ENCODE results near the gene PDE10A. TPM values are rescaled to one million over a fixed set of nuclear protein-coding genes. Genes with fewer than 3 reads are reported as not detected.
"Not testable (repeated sequence)": the region's sequence is repeated elsewhere in the genome, so short reads cannot be mapped to it uniquely, and the experiment has no call there.

Gene PDE10A
- total RNA-seq, 6 experiments from 2014 or later = 1.2 to 2.0 (median 1.6) TPM; not detected in 2

DNA sequence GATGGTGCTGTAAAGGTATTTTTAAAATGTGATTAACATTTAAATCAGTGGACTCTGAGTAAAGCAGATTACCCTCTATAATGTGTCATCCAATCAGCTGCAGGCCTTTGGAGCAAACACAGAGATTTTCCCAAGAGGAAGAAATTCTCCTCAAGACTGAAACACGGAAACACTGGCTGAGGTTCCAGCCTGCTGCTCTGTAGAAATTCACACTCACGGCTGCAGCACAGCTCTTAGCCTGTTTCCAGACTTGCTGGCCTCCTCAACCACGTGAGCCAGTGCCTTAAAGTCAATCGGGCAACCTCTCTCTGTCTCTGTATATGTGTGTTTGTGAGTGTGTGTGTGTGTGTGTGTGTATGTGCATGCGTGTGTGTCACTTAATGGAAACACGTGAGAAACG, 41.1 kb downstream of the PDE10A start:
- DNase-seq = no peak
- TF ChIP-seq, protein P1, sequence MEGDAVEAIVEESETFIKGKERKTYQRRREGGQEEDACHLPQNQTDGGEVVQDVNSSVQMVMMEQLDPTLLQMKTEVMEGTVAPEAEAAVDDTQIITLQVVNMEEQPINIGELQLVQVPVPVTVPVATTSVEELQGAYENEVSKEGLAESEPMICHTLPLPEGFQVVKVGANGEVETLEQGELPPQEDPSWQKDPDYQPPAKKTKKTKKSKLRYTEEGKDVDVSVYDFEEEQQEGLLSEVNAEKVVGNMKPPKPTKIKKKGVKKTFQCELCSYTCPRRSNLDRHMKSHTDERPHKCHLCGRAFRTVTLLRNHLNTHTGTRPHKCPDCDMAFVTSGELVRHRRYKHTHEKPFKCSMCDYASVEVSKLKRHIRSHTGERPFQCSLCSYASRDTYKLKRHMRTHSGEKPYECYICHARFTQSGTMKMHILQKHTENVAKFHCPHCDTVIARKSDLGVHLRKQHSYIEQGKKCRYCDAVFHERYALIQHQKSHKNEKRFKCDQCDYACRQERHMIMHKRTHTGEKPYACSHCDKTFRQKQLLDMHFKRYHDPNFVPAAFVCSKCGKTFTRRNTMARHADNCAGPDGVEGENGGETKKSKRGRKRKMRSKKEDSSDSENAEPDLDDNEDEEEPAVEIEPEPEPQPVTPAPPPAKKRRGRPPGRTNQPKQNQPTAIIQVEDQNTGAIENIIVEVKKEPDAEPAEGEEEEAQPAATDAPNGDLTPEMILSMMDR (IDR thresholded peaks at IDR 0.05) = no peak
- H3K4me1 Mint-ChIP-seq (ENCODE audit: low read depth) = no peaks in the 10 kb centered on the region
- peaks cover 11% of the 10 kb centered on the region for H3K36me3 Mint-ChIP-seq (ENCODE audit: low read depth)
- peaks cover 29% of the 10 kb centered on the region for H3K9me3 Mint-ChIP-seq
- H3K27me3 Mint-ChIP-seq (ENCODE audit: insufficient read depth) = no peaks in the 10 kb centered on the region; the same call in 1 of the 2 replicates
- H3K27ac Mint-ChIP-seq = no peak overlapping the region
- no peak overlapping the region for H3K4me3 Mint-ChIP-seq

- not testable (repeated sequence) for H3K4me3 Mint-ChIP-seq; H3K27me3 Mint-ChIP-seq (ENCODE audit: insufficient read depth); H3K4me1 Mint-ChIP-seq (ENCODE audit: low read depth); H3K27ac Mint-ChIP-seq; H3K36me3 Mint-ChIP-seq (ENCODE audit: low read depth); DNase-seq
- peaks cover 23% of the 10 kb centered on the region for H3K9me3 Mint-ChIP-seq
Observed at GRCh38 chr6:165618891-165619290, 44.1 kb downstream of the PDE10A start.

DNA sequence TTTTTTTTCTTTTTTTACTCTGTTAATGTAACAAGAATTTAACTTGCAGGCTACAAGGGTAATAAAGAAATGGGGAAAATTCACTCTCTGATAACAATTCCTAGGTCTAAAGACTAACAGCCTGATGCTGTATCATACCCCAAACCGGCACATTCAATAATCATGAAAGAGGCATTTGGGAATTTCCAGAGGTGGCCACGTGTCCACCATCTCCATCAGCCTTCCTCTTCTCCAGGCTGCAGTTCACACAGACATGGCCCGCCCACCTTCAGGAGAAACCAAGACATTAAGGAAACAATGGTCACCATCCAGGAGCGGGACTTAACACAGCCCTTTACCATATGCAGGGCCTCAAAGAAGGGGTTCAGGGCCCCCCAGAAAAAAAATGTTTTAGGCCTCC, 44.8 kb downstream of the PDE10A start:
- TF ChIP-seq, protein P1 (IDR thresholded peaks at IDR 0.05) = no peak
- DNase-seq = no peak

GRCh38 chr6:165617528-165617927, 45.5 kb downstream of the PDE10A start:
- H3K36me3 Mint-ChIP-seq (ENCODE audit: low read depth) = peaks cover 7% of the 10 kb centered on the region; the same call in 1 of the 2 replicates

More for the DNA sequence above, 44.8 kb downstream of the PDE10A start:
- peaks cover 7% of the 10 kb centered on the region; the same call in 1 of the 2 replicates for H3K36me3 Mint-ChIP-seq (ENCODE audit: low read depth)
- H3K4me1 Mint-ChIP-seq (ENCODE audit: low read depth) = no peaks in the 10 kb centered on the region
- no peak overlapping the region for H3K27ac Mint-ChIP-seq
- H3K9me3 Mint-ChIP-seq = peaks cover 21% of the 10 kb centered on the region
- no peaks in the 10 kb centered on the region for H3K27me3 Mint-ChIP-seq (ENCODE audit: insufficient read depth)
- no peak overlapping the region for H3K4me3 Mint-ChIP-seq

DNA sequence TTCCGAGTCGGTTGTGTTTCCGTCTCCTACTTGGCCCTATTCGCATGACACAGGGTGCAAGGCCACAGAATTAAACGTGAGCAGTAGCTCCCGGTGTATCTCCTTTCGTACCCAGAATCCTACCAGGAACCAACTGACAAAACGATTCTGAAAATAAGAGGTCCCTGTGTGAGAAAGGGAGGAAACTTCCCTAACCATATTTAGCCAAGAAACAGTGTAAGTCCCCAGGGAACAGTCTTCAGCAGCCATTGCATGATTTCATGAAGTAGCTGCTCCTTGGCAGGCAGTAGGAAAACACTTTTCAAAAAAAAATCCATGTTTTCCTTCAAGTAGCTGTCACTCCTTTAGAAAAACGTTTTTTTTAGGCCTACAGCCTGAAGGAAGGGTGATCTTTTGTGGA, 46.9 kb downstream of the PDE10A start:
- peaks cover 7% of the 10 kb centered on the region; the same call in 1 of the 2 replicates for H3K36me3 Mint-ChIP-seq (ENCODE audit: low read depth)
- DNase-seq = no peak
- no peaks in the 10 kb centered on the region for H3K4me1 Mint-ChIP-seq (ENCODE audit: low read depth)
- no peaks in the 10 kb centered on the region for H3K27me3 Mint-ChIP-seq (ENCODE audit: insufficient read depth)
- H3K4me3 Mint-ChIP-seq = no peak overlapping the region
- H3K9me3 Mint-ChIP-seq = peaks cover 28% of the 10 kb centered on the region
- no peak overlapping the region for H3K27ac Mint-ChIP-seq
- TF ChIP-seq, protein P1 (IDR thresholded peaks at IDR 0.05) = no peak

More at GRCh38 chr6:165617528-165617927, 45.5 kb downstream of the PDE10A start:
- TF ChIP-seq, protein P1 (IDR thresholded peaks at IDR 0.05) = no peak
- H3K27ac Mint-ChIP-seq = no peak overlapping the region
- no peaks in the 10 kb centered on the region for H3K27me3 Mint-ChIP-seq (ENCODE audit: insufficient read depth)
- H3K4me1 Mint-ChIP-seq (ENCODE audit: low read depth) = no peaks in the 10 kb centered on the region
- peaks cover 24% of the 10 kb centered on the region for H3K9me3 Mint-ChIP-seq
- no peak for DNase-seq
- no peak overlapping the region for H3K4me3 Mint-ChIP-seq

- Mint-ChIP-seq H3K9me3 (peaks cover 33% of the 10 kb centered on the region), H3K4me1 (ENCODE audit: low read depth) (no peaks in the 10 kb centered on the region), H3K4me3 (no peak overlapping the region), H3K27me3 (ENCODE audit: insufficient read depth) (no peaks in the 10 kb centered on the region), H3K36me3 (ENCODE audit: low read depth) (peaks cover 7% of the 10 kb centered on the region; the same call in 1 of the 2 replicates), H3K27ac (no peak overlapping the region)
- DNase-seq = no peak
- TF ChIP-seq, protein P1 (IDR thresholded peaks at IDR 0.05) = no peak
Observed at GRCh38 chr6:165615636-165616035, 47.4 kb downstream of the PDE10A start.
